Psoas muscle (tissue), 8 donors: ENCODE measurements around the gene CASP1. TPM values are rescaled to one million over a fixed set of nuclear protein-coding genes. Genes with fewer than 3 reads are reported as not detected.
"Not testable (repeated sequence)": the region's sequence is repeated elsewhere in the genome, so short reads cannot be mapped to it uniquely, and the experiment has no call there.

Source experiments
- ATAC-seq, 4 donors: fragments of 200-7000 bp; cut with Tn5 transposase; one replicate each; pipeline ENCODE4 v1.9.1; 2020; ENCODE audit warnings: moderate library complexity in 3 of 4, mild to moderate bottlenecking in 2 of 4
- DNase-seq, 2 donors: peaks; one replicate each; pipeline ENCODE4 v3.0.0-alpha.2; 2020
- H3K27ac ChIP-seq: fragments of 200-600 bp; one replicate; pipeline ENCODE4 v1.8.0; 2022
- H3K27me3 ChIP-seq, 3 donors: fragments of 200-600 bp in 1 of 3; one replicate each; pipeline versions ENCODE4 v1.6.1 to v1.8.0; 2013 to 2022; ENCODE audit warnings: low read length in 2 of 3, mild to moderate bottlenecking in 2 of 3, moderate library complexity in 1 of 3; ENCODE audit not compliant: insufficient read depth in 3 of 3
- H3K36me3 ChIP-seq, 2 donors: fragments of 200-600 bp in 1 of 2; one replicate each; pipeline versions ENCODE4 v1.6.1 to v1.8.0; 2013 to 2022; ENCODE audit warnings: low read depth in 1 of 2, mild to moderate bottlenecking in 1 of 2, moderate library complexity in 1 of 2; ENCODE audit not compliant: insufficient read depth in 1 of 2
- H3K4me1 ChIP-seq: fragments of 200-600 bp; one replicate; pipeline ENCODE4 v1.8.0; 2022
- H3K4me3 ChIP-seq: fragments of 200-600 bp; one replicate; pipeline ENCODE4 v1.8.0; 2022; ENCODE audit warnings: mild to moderate bottlenecking
- H3K9me3 ChIP-seq: fragments of 200-600 bp; one replicate; pipeline ENCODE4 v1.8.0; 2022
- CTCF ChIP-seq: fragments of 200-600 bp; IDR thresholded peaks from one replicate; pipeline ENCODE4 v1.8.0; 2022; ENCODE audit warnings: antibody characterized with exemption
- WGBS, 3 donors: extraction: QIAGEN DNeasy Blood & Tissue Kit; methylation state at CpG; one replicate each; pipeline versions ENCODE4 v1.1.6 to v1.1.7; 2013; 5-methylcytosine and 5-hydroxymethylcytosine counted together
- intact Hi-C, 2 donors: fragments of 100-400 bp; cut with DNase I; formaldehyde crosslinking; loops; one replicate each; pipeline versions ENCODE4 v1.11.0 to v1.14.2; 2022
- polyA plus RNA-seq, 3 donors: library from polyadenylated mRNA; stranded (reverse); fragments of 200-250 nt; gene quantifications; one replicate each; pipeline ENCODE4 v1.2.3, GENCODE V29; 2013
- total RNA-seq, 4 donors: library from RNA; stranded (reverse); fragmentation: NEBNext Ultra II Directional in 2 of 4; extraction: Animal tissue kit (Norgen Biotek cat#: 25700) in 2 of 4; gene quantifications; one replicate each; pipeline versions ENCODE4 v1.2.1 to v1.2.4, GENCODE V29; 2021 to 2023
- donor health status: healthy with polysubstance abuse.
- donor health status: DM: no; HTN: no; CAD: no; lungs with moderate emphysema.
- donor health status: Bipolar disorder and iron deficiency.
- donor health status: healthy.
- donor health status: DM: yes; HTN: yes; CAD: no.
- donor health status: DM: no; HTN: no; CAD: no.
- donor health status: DM: no; HTN: no; CAD: no.
- donor health status: DM: yes; HTN: yes; CAD: no.

The CASP1 gene
- total and polyA plus RNA-seq, 7 donors: 1.6 to 10.2 (median 3.3) TPM

GRCh38 chr11:105049481-105049880, 14.5 kb upstream of the CASP1 start:
- no peaks in the 10 kb centered on the region for H3K27me3 ChIP-seq
- TF ChIP-seq CTCF: no peak
- 90 to 96% (median 91%) methylated on average over 1 of the region's 1 CpG for WGBS, 3 donors
- no peak overlapping the region for H3K27ac ChIP-seq
- intact Hi-C loops: no loop called here
- H3K9me3 ChIP-seq: no peaks in the 10 kb centered on the region
- H3K36me3 ChIP-seq: no peaks in the 10 kb centered on the region
- H3K4me3 ChIP-seq: no peak overlapping the region
- H3K4me1 ChIP-seq: no peaks in the 10 kb centered on the region
- ATAC-seq: no peak
- DNase-seq: no peak

GRCh38 chr11:105046898-105047579, 12.1 kb upstream of the CASP1 start:
- ATAC-seq (no peak), DNase-seq (no peak)
- Histone ChIP-seq H3K9me3 (no peaks in the 10 kb centered on the region), H3K4me3 (no peak overlapping the region), H3K4me1 (no peaks in the 10 kb centered on the region), H3K27me3 (no peaks in the 10 kb centered on the region), H3K27ac (no peak overlapping the region), H3K36me3 (no peaks in the 10 kb centered on the region)
- TF ChIP-seq CTCF: no peak
- 51 to 58% (median 52%) methylated on average over 8 of the region's 8 CpGs for WGBS, 3 donors
- intact Hi-C loops: no loop called here

GRCh38 chr11:105045676-105046296, 10.8 kb upstream of the CASP1 start:
- H3K4me1 ChIP-seq: no peaks in the 10 kb centered on the region
- intact Hi-C loops: no loop called here
- 78 to 85% (median 81%) methylated on average over 5 of the region's 5 CpGs for WGBS, 3 donors
- no peaks in the 10 kb centered on the region for H3K27me3 ChIP-seq
- no peak for ATAC-seq
- peak; percentile 31 to 54 for DNase-seq
- peak overlapping the region; percentile 61 for H3K4me3 ChIP-seq
- H3K27ac ChIP-seq: peak overlapping the region; percentile 30
- no peaks in the 10 kb centered on the region for H3K36me3 ChIP-seq
- no peaks in the 10 kb centered on the region for H3K9me3 ChIP-seq
- TF ChIP-seq CTCF: no peak

- H3K36me3 ChIP-seq, H3K27me3 ChIP-seq, intact Hi-C loops, H3K9me3 ChIP-seq, DNase-seq, H3K4me1 ChIP-seq: not testable (repeated sequence)
- peak within 1 kb of the TSS; percentile 30 for H3K27ac ChIP-seq
- H3K4me3 ChIP-seq: peak within 1 kb of the TSS; percentile 61
- 52 to 59% (median 59%) methylated on average over 5 of the region's 5 CpGs for WGBS, 3 donors
- peak in 1 of 4 donors; percentile 44 for ATAC-seq
Observed at GRCh38 chr11:105044557-105045524, 9.9 kb upstream of the CASP1 start, which contains the start of gene CARD16. Gene CARD16 (minus strand): TSS chr11:105045335. CDS start chr11:105045297, 38 bp downstream.

GRCh38 chr11:105042178-105042577, 7.2 kb upstream of the CASP1 start:
- no peak overlapping the region for H3K4me3 ChIP-seq

More at GRCh38 chr11:105042178-105042577, 7.2 kb upstream of the CASP1 start:
- WGBS, 3 donors: 91 to 93% (median 92%) methylated on average over 3 of the region's 3 CpGs
- no peaks in the 10 kb centered on the region for H3K9me3 ChIP-seq
- intact Hi-C loops: no loop called here
- no peak for TF ChIP-seq CTCF
- no peaks in the 10 kb centered on the region for H3K36me3 ChIP-seq
- DNase-seq (no peak), ATAC-seq (no peak)
- H3K4me1 ChIP-seq: no peaks in the 10 kb centered on the region
- no peak overlapping the region for H3K27ac ChIP-seq
- no peaks in the 10 kb centered on the region for H3K27me3 ChIP-seq
